ENCODE measurements around the gene FAM98B. TPM values are rescaled to one million over a fixed set of nuclear protein-coding genes. Genes with fewer than 3 reads are reported as not detected.

The FAM98B gene
- total RNA-seq, 4 donors from 2014 or later, result 5.2 to 12.2 (median 7.6) TPM

- no peak for DNase-seq
- Histone ChIP-seq H3K4me3 (no peak overlapping the region), H3K27ac (no peak overlapping the region), H3K36me3 (no peaks in the 10 kb centered on the region), H3K9me3 (no peaks in the 10 kb centered on the region), H3K27me3 (no peaks in the 10 kb centered on the region), H3K4me1 (no peaks in the 10 kb centered on the region)
- WGBS, 2 donors (ENCODE audit: low coverage in 1 of 2), result 71 to 75% methylated on average over 3 of the region's 3 CpGs
- intact Hi-C loops (cut with DNase I; ENCODE audit: low total_unique reads) (no loop called here), in situ Hi-C loops (cut with MboI; ENCODE audit: low pct_ligation_motif_present in 1 of 4, low pct_unique_long_range_greater_than_20kb in 1 of 4, low sequenced_read_pairs in 3 of 4) (no loop called here)
- TF ChIP-seq POLR2A (IDR thresholded peaks at IDR 0.05) (no peak), EP300 (IDR thresholded peaks at IDR 0.05; ENCODE audit: low read depth) (no peak), CTCF (IDR thresholded peaks at IDR 0.05) (no peak), POLR2AphosphoS5 (IDR thresholded peaks at IDR 0.05) (no peak)
Measured at GRCh38 chr15:38536201-38536676, 82.3 kb downstream of the FAM98B start.

Other genes starting within 250 kb of the FAM98B start
- 10 to 100 TPM in 2 of 4 donors, 1 to 10 TPM in 2; 8.6 to 26.5 (median 10.3) TPM for gene SPRED1, start 201.3 kb upstream of the FAM98B start, total RNA-seq
- gene RASGRP1, start 110.7 kb downstream of the FAM98B start, total RNA-seq, result 10 to 100 TPM in 1 of 4 donors, 1 to 10 TPM in 2, under 1 TPM in 1; 0.40 to 10.8 (median 2.3) TPM